Superior temporal gyrus (tissue), 1 donor: ENCODE data around the gene SLC1A3.

Source experiments
- DNase-seq: peaks from one replicate; pipeline ENCODE4 v3.0.0-alpha.2; 2016; ENCODE audit errors: extremely low spot score

SLC1A3 gene

DNA sequence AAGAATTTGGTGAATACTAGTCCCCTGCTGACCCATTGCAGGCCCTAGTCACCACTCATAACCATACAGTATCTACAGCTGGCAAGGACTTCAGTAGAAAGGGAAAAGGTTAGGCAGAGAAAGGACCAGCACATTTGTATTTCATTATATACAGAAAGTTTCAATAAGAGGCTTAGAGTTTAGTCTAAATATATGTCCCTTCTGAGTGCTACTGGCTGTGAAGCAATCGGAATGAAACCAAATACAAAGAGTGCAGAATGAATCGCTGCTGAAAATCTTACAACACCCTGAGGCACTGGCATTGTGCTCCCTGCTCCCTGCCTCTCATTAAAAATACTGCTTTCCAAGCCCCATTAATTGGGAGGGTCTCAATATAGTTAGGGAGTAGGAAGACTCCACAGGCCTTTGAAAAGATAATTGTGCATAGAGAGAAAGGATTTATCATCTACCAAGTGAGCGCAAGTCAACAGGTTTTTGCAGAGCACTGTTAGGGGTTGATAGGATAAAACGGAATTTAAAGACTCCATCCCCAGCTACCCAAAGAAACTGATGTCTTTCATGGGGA is 110.8 kb downstream of the SLC1A3 start:
- no peak for DNase-seq

DNA sequence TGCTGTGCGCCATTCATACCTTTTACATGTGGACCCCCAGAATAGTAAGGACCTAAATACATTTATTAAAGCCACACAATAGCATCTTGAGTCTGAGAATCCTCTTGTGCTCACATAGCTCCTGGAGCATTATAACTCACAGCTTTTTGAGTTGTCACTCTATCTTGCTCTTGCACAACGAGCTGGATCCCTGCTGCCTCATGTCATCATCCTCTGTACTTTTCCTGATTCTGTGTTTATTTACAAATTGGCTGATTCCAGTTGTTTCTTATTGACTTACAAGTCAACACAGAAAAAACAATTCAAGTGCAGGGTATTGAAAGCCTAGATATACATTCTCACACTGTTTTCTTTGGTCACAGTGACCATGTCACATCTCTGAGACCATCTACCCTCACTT is 112.9 kb downstream of the SLC1A3 start:
- DNase-seq, result no peak

DNA sequence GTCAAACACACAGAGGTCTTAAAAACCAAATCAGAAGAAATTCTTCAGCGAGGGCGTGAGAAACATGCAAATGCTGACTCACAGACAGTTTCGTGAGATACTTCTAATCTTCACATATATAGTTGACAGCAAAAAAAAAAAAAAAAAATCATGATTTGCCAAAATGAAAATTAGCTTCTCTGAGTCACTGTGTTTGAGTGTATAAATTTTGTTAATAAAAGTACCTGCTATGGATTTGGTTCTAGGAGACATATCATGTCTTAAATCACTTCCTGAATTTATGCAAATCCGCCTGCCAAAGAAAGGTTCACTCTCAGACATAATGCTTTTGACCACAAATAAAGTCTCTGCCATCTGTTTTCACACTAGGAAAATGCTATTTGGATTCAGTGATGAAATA is 114.3 kb downstream of the SLC1A3 start:
- DNase-seq, result no peak

DNA sequence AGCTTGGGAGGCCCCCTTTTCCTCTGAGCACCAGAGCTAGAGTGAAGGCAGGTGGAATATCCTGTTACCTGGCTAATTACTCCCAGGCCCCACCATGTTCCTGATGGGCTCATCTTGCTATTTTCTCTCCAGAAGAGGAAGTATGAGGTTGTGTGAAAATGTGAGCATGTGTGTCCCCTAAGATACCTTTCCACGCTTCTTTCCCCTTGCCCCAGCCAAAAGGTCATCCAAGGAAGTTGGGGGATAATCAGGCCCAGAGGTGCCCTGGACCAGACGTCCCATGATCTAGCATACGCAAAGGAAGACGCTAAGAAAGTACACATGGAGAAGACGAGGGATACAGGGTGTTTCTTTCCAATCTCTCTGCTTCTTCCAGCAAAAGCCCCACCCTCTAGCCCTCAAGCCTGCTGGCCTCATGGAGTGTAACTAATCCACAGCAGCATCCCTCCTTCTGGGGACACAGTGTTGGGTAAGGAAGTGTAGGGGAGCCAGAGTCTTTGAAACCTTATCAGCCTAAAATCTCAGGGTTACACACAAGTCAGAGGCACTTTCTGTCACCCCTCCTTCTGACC is 115.3 kb downstream of the SLC1A3 start:
- no peak for DNase-seq

DNA sequence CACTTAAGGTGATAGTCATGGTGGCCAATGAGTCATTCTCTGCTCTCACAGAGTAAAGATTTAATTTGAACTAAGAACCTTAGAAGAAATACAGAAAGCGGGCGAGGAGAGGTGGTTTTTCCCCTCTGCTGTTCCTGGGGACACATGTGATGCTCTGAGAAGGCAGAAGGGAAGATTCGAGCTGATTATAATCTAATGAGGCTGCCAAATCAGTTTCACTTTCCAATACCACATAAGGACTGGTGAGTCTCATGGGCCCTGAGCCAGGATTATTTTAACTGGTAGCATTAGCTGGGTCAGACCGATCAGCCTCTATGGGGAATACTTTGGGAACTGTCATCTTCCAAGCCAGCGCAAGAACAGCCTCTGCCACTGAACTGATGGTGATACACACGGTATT is 116.5 kb downstream of the SLC1A3 start:
- no peak for DNase-seq

DNA sequence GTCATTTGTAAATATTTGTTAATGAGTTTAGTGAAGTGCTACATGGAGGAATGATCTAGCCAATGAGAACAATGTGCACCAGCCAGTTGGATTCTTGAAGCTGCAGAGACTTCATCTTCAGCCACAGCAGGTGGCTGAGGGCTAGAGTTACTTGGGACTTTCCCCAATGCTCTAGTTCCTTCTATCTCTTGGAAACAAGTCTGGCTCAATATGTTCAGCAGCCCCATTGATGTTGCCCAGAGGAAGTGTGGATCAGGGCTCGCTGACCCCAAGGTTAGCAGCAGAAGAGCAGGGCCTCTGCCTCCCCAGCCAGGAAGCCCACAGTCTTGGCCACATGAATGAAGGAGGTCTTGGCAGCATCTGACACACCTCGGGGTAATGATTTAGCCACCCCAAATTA is 117.5 kb downstream of the SLC1A3 start:
- no peak for DNase-seq

DNA sequence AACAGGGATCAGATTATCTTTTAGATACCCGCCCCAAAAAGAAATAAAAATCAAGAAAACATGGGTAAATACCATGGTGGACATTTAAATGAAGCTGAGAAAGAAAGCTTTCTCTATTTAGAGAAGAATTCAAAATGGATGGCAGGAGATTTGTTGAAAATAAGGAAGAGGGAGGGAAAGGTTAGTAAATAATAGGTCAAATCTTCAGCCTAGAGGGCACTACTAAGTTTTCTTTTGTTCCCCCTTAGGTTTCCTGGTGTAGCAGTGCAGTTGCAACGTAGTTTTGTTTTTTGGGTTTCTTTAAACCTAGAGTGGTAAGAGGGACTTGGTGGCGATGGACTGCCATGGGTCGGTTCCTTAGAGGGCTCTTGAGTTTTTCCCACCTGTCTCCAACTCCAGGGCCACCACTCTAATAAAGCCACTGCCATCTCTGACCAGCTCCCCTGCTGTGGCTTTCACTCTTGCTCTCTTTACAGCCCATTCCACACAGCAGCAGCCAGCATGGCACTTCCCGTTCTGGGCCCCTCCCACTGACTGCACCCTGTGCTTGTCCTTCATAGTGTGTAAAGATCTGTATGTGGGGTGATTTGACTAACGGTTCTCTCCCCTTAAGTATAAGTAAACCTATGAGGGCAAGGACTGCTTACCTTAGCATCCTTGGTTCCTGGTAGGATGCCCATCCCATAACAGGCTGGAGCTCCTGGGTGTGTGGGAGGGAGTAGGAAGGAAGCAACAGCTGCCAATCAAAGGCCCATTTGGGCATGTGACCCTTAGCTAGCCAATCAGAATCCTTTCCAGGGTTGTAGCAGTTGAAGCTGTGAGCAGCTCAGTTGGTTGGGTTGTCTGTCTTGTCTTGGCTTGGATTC is 118.3 kb downstream of the SLC1A3 start:
- DNase-seq, result no peak

- no peak for DNase-seq
Measured at GRCh38 chr5:36726317-36726716, 119.9 kb downstream of the SLC1A3 start.

GRCh38 chr5:36726767-36727166 is 120.4 kb downstream of the SLC1A3 start:
- no peak for DNase-seq

DNA sequence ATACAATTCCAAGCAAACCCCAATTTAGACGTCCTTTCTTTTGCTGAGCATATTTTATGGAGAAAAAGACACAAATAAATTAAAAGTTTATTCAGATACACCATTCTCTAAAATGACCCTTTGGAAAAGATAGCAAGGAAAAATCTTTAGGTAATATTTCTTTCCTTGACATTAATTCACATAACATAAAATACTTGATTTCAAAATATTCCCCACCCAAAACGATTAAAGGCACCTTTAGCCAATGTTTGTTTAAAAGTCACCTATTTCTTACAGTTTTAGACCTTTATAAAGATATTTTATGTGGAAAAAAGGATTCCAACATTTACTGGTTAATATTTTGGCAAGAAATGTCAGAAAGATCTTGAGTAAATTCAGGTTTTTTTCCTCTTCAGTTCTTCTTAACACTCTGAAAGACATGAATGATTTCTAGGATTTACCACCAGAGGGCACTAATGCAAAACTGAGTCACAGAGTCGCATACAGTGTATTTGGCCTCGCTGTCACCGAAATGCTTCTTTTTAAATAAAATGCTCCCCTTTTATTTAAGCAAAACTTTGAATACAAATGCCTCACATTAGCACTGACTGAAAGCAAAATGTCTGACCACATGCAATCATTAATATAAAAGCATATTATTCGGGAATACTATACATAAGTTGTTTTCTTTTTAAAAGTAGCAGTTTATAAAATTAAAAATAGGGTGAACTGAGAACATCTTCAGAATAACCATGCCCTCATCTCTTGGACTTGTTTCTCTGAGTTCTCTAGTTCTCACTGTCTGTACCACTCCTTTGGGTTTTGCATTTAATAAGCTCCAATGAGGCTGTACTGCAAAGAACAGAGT is 122.5 kb downstream of the SLC1A3 start:
- peak; percentile 93 for DNase-seq

DNA sequence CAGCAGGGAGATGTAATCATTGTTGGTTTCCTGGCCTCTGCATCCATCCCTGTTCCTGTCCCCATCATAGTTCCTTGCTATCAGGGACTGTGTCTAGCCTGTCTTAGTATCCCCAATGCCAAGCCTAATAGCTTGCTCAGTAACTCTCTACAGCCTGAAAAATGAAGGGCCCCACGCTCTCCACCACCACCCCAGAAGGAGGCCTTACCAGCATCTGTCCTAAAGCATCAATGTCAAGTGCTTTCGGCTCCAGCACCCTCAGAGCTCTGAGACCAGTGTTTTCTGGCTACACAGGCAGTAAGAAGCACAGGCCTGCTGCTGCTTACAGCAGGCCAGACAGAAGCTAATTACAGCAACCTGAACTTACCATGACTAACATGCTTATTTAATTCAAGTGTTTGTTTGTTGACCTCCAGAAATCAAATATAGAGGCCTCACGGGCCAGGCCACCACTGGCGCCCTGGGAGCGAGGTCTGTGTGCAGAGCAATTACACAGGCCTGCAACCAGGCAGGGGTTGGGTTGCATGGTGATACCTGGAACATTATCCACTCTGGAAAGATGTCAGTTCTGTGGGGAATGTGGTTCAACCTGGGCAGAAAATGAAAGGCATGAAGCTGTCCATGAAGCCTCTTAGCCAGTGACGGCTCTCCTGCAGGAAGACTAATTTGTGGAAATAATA is 124.3 kb downstream of the SLC1A3 start:
- DNase-seq, result no peak

- DNase-seq, result no peak
Measured at GRCh38 chr5:36733183-36733582, 126.8 kb downstream of the SLC1A3 start.

DNA sequence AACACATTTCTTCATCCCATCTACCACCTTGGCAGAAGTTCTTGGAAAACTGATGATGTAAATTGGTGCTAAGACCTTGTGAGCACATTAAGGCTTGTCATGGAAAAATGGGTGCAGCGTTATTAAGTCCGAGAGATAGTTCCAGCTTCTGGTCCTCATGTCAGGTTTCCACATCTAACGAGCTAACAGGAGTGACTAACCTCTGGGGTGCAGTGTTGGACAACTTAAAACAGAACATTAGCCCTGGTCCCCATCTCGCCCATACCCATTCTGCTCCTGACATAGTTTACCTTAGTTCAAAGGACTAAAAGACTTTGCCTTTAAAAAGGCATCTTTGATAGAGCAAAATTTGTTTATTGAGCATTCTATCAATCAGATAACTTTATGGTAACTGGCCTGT is 128.0 kb downstream of the SLC1A3 start:
- no peak for DNase-seq

GRCh38 chr5:36735891-36736290 is 129.5 kb downstream of the SLC1A3 start:
- no peak for DNase-seq
